Neural progenitor cell (in vitro differentiated cells): ENCODE measurements around the gene IL1RAP.

Experiments used
- CTCF ChIP-seq: fragments of 200-600 bp; sonication (generic); IDR thresholded peaks from 2 replicates; pipeline ENCODE4 v1.5.1; 2017; ENCODE audit warnings: antibody characterized with exemption, mild to moderate bottlenecking
- EZH2 ChIP-seq: fragments of 200-600 bp; sonication (generic); IDR thresholded peaks from 2 replicates; pipeline ENCODE4 v1.6.1; 2017; ENCODE audit warnings: antibody characterized with exemption, mild to moderate bottlenecking, moderate library complexity
- EZH2phosphoT487 ChIP-seq: fragments of 200-600 bp; sonication (generic); IDR thresholded peaks from 2 replicates; pipeline ENCODE4 v1.6.1; 2017; ENCODE audit warnings: antibody characterized with exemption

DNA sequence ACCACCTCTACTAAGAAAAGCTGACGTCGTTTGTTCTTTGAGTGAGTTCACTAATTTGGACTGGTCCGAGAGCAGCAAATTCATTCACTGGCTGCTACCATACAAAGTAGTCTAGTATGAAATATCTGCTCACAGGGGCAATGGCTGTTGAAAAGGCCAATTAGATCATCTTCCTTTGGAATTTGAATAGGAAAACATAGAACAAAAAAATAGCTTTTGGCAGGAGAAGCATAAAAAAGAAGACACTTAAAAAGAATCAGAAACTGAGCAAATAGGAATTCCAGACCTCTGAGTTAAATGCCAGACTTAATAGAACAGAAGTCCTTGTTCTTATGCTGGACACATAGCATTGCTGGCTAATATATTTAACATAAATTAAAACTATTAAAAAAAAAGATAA, 159.3 kb downstream of the IL1RAP start:
- no peak for TF ChIP-seq CTCF
- no peak for TF ChIP-seq EZH2
- TF ChIP-seq EZH2phosphoT487, result no peak
